Raji (cell line): Measurements from ENCODE around the gene ZFYVE1.

Source experiments
- POLR2A ChIP-seq: IDR thresholded peaks from 2 replicates; pipeline ENCODE4 v1.6.1; 2011; ENCODE audit warnings: low read depth, low read length, control low read depth; ENCODE audit not compliant: insufficient read depth

ZFYVE1 gene

GRCh38 chr14:72929316-72930080 is 97.4 kb downstream of the ZFYVE1 start:
- no peak for TF ChIP-seq POLR2A

GRCh38 chr14:72928872-72929271 is 98.0 kb downstream of the ZFYVE1 start:
- no peak for TF ChIP-seq POLR2A

GRCh38 chr14:72926292-72927028 is 100.4 kb downstream of the ZFYVE1 start, which contains the start of gene DCAF4:
TSS of gene DCAF4 (plus strand) at chr14:72926464. CDS start at chr14:72937979, 11,515 bp downstream.
- peak; percentile 59 for TF ChIP-seq POLR2A

- TF ChIP-seq POLR2A = peak; percentile 25; the same call in 1 of the 2 replicates
These were observed 101.1 kb downstream of the ZFYVE1 start for GRCh38 chr14:72925815-72926291.

- TF ChIP-seq POLR2A = no peak
These were observed 101.6 kb downstream of the ZFYVE1 start for GRCh38 chr14:72925171-72925759.

GRCh38 chr14:72924337-72924736 is 102.6 kb downstream of the ZFYVE1 start:
- TF ChIP-seq POLR2A = no peak

GRCh38 chr14:72921396-72921795 is 105.5 kb downstream of the ZFYVE1 start:
- TF ChIP-seq POLR2A = no peak

GRCh38 chr14:72920008-72920407 is 106.9 kb downstream of the ZFYVE1 start:
- no peak for TF ChIP-seq POLR2A
